ENCODE data around the gene TRIM26.

The TRIM26 gene

GRCh38 chr6:30163090-30163917 is 49.9 kb downstream of the TRIM26 start, which contains the start of gene TRIM15:
Gene TRIM15 (plus strand): TSS chr6:30163546. CDS start chr6:30163685, 139 bp downstream.
- no peak for DNase-seq
- H3K4me1 ChIP-seq = no peaks in the 10 kb centered on the region

GRCh38 chr6:30162265-30163089 is 50.7 kb downstream of the TRIM26 start:
- DNase-seq = no peak
- H3K27me3 ChIP-seq = peaks cover 19% of the 10 kb centered on the region
- H3K4me1 ChIP-seq = no peaks in the 10 kb centered on the region
- no peak overlapping the region for H3K4me3 ChIP-seq (ENCODE audit: low read depth, low read length)
- H3K36me3 ChIP-seq = no peaks in the 10 kb centered on the region
- no peak for TF ChIP-seq CTCF (IDR thresholded peaks at IDR 0.05; ENCODE audit: low read depth, low read length)
- no peaks in the 10 kb centered on the region for H3K9me3 ChIP-seq

More at GRCh38 chr6:30163090-30163917, 49.9 kb downstream of the TRIM26 start, which contains the start of gene TRIM15:
- no peaks in the 10 kb centered on the region for H3K36me3 ChIP-seq
- no peak for TF ChIP-seq CTCF (IDR thresholded peaks at IDR 0.05; ENCODE audit: low read depth, low read length)
- no peak within 1 kb of the TSS for H3K4me3 ChIP-seq (ENCODE audit: low read depth, low read length)
- H3K27me3 ChIP-seq = peaks cover 18% of the 10 kb centered on the region
- H3K9me3 ChIP-seq = no peaks in the 10 kb centered on the region

GRCh38 chr6:30160785-30161531 is 52.2 kb downstream of the TRIM26 start, which contains the start of gene TRIM10:
Gene TRIM10 (minus strand): TSS chr6:30161211. CDS start chr6:30160858, 353 bp downstream.
- peaks cover 11% of the 10 kb centered on the region for H3K27me3 ChIP-seq
- TF ChIP-seq CTCF (IDR thresholded peaks at IDR 0.05; ENCODE audit: low read depth, low read length) = no peak
- no peaks in the 10 kb centered on the region for H3K4me1 ChIP-seq
- no peak for DNase-seq
- H3K36me3 ChIP-seq = no peaks in the 10 kb centered on the region
- H3K4me3 ChIP-seq (ENCODE audit: low read depth, low read length) = no peak within 1 kb of the TSS
- no peaks in the 10 kb centered on the region for H3K9me3 ChIP-seq

- no peaks in the 10 kb centered on the region for H3K9me3 ChIP-seq
- no peak for TF ChIP-seq CTCF (IDR thresholded peaks at IDR 0.05; ENCODE audit: low read depth, low read length)
- H3K4me3 ChIP-seq (ENCODE audit: low read depth, low read length) = no peak overlapping the region
- peaks cover 11% of the 10 kb centered on the region for H3K27me3 ChIP-seq
- no peaks in the 10 kb centered on the region for H3K36me3 ChIP-seq
- no peaks in the 10 kb centered on the region for H3K4me1 ChIP-seq
- DNase-seq = no peak
Observed at GRCh38 chr6:30160008-30160784, 53.0 kb downstream of the TRIM26 start.

- Histone ChIP-seq H3K4me3 (ENCODE audit: low read depth, low read length) (no peak overlapping the region), H3K9me3 (no peaks in the 10 kb centered on the region), H3K27me3 (peaks cover 24% of the 10 kb centered on the region), H3K4me1 (no peaks in the 10 kb centered on the region), H3K36me3 (no peaks in the 10 kb centered on the region)
- no peak for DNase-seq
- no peak for TF ChIP-seq CTCF (IDR thresholded peaks at IDR 0.05; ENCODE audit: low read depth, low read length)
Observed at GRCh38 chr6:30158475-30159040, 54.6 kb downstream of the TRIM26 start.
